ENCODE measurements around the gene RYR3.

RYR3 gene

GRCh38 chr15:33317896-33318295 is 7.1 kb downstream of the RYR3 start:
- DNase-seq (ENCODE audit: low read depth in 2 of 3, low spot score in 1 of 3): no peak

DNA sequence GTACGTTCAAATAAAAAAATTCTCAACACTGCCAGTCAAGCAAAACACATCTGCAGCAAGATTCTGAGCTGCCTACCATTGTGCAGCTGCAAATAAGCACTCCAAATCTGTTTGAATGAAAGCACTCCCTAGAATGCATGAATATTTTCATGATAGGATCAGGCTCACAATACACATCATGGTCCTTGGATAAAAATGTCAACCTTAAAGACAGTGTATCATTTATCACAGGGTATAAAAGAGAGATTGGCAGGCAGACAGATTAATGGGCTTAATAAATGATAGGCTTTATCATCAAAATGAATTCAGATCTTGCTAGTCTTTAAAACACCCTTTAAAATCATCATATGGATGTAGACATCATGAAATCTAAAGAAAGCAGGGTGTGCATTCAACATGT is 9.2 kb downstream of the RYR3 start:
- no peak for DNase-seq (ENCODE audit: low read depth in 2 of 3, low spot score in 1 of 3)

GRCh38 chr15:33322091-33322490 is 11.3 kb downstream of the RYR3 start:
- no peak for DNase-seq (ENCODE audit: low read depth in 2 of 3, low spot score in 1 of 3)

- no peak for DNase-seq (ENCODE audit: low read depth in 2 of 3, low spot score in 1 of 3)
Measured at GRCh38 chr15:33324609-33325008, 13.8 kb downstream of the RYR3 start.

- no peak for DNase-seq (ENCODE audit: low read depth in 2 of 3, low spot score in 1 of 3)
Measured at GRCh38 chr15:33326908-33327307, 16.1 kb downstream of the RYR3 start.

GRCh38 chr15:33328106-33328505 is 17.3 kb downstream of the RYR3 start:
- no peak for DNase-seq (ENCODE audit: low read depth in 2 of 3, low spot score in 1 of 3)

- no peak for DNase-seq (ENCODE audit: low read depth in 2 of 3, low spot score in 1 of 3)
Measured at GRCh38 chr15:33329457-33329856, 18.7 kb downstream of the RYR3 start.

GRCh38 chr15:33330931-33331330 is 20.2 kb downstream of the RYR3 start:
- DNase-seq (ENCODE audit: low read depth in 2 of 3, low spot score in 1 of 3): no peak

- DNase-seq (ENCODE audit: low read depth in 2 of 3, low spot score in 1 of 3): no peak
Measured at GRCh38 chr15:33341953-33342352, 31.2 kb downstream of the RYR3 start.

DNA sequence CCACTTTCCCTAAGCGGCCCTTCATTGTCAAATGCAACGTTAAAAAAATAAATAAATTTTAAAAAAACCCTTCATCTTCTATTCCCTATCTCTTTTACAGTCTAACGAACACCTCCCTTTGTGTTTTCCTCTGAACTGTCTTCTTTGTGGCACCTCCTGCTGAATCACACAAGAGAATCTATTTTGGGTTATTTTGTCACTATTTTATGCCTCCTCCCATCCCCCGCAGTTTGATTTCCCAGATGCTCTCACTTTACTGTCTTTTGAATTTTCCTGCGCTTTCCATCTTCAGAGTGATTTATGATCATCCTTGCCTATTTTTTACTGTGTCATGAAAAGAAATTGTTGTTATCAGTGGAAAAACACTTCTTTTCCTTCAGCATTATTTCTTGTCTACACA is 32.5 kb downstream of the RYR3 start:
- no peak for DNase-seq (ENCODE audit: low read depth in 2 of 3, low spot score in 1 of 3)

- no peak for DNase-seq (ENCODE audit: low read depth in 2 of 3, low spot score in 1 of 3)
Measured at GRCh38 chr15:33344111-33344510, 33.3 kb downstream of the RYR3 start.

DNA sequence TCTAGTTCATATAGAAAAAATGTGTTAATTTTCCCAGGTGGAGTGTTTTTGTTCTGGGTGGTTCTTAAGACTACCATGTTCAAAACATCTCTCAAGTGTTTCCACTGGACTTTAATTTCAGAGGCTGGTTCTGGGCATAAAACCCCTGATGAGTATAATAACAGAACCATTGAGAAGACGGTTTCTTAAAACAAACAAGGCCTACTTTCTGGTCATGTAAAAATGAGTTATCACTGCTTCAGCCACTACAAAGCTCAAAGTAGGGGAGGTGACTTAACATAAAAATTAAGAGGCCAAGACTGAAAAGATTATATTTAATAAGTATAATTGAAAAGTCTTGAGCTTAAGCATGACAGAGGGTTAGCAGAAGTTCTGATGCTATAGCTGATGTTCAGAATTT is 33.8 kb downstream of the RYR3 start:
- no peak for DNase-seq (ENCODE audit: low read depth in 2 of 3, low spot score in 1 of 3)

DNA sequence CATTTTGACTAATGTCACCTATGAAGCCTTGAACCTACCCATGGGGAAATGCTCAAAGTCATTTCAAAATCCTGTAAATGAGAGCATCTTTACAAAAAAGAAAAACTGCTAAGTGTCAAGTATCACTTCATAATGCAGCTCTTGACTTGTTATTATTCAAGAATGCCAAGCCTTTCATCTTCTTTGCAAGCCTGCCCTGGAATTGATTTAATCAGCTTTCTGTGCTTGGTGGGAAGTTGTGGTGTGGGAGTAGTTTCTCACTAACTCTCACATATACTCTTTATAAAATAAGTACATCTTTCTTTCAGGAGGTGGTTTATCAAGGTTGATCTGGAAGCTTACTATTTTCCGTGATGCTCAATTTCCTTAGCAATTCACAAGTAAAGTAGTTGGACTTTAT is 43.6 kb downstream of the RYR3 start:
- no peak for DNase-seq (ENCODE audit: low read depth in 2 of 3, low spot score in 1 of 3)

GRCh38 chr15:33357845-33358244 is 47.1 kb downstream of the RYR3 start:
- DNase-seq (ENCODE audit: low read depth in 2 of 3, low spot score in 1 of 3): no peak

DNA sequence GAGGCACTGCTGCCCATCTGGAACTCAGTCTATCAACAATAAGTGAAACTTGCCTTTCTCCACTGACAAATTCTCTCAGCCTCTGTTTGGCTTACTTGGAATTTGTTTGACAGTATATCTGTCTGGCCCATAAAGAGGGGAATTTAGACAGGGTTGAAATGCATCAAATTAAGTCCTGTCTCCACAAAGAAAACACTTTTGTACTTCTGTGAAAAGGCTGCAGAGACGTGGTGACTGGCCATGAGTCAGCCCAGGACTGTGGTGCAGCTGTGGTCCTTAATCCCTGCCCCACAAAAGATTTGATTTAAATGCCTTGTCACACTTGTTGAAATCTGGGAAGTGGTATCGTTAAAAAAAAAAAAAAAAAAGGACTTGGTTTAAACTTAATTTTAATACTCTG is 47.5 kb downstream of the RYR3 start:
- no peak for DNase-seq (ENCODE audit: low read depth in 2 of 3, low spot score in 1 of 3)

DNA sequence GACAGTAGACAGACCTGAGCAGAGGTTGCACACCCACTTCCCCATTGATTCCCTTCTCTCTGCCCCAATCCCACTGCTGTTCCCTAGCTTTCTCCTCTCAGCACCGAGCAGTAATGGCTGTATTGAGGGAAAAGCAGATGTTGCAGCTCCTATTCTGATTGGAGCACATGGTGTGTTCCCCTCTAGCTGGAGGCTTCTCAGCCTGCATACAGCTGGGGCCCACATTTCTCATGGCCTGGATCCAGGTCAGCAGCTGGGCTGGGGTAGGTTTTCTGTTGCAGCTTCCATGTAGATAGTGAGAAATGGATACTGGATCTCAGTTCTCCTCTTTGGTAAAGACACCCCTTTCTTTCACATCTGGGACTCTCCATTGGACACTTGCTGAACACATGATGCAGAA is 50.1 kb downstream of the RYR3 start:
- no peak for DNase-seq (ENCODE audit: low read depth in 2 of 3, low spot score in 1 of 3)

- DNase-seq (ENCODE audit: low read depth in 2 of 3, low spot score in 1 of 3): no peak
Measured at GRCh38 chr15:33369941-33370622, 59.3 kb downstream of the RYR3 start.

DNA sequence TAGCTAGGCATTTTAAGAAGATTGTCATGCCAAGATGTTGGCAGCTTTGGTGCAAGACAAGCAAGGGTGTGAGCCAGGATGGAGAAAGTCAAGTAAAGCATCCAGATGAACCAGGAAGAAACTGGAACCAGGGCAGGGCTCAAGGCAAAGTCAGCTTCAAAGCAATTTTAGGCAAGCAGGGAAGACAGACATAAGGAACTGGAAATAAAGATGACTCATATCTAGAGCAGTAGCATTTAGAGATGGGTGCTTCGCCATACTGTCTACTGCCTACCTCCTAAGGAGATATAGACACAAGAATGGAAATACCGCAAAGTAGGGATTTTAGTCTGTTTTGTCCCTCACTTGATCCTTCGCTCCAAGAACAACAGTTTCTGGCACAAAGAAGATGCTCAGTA is 59.9 kb downstream of the RYR3 start:
- no peak for DNase-seq (ENCODE audit: low read depth in 2 of 3, low spot score in 1 of 3)

DNA sequence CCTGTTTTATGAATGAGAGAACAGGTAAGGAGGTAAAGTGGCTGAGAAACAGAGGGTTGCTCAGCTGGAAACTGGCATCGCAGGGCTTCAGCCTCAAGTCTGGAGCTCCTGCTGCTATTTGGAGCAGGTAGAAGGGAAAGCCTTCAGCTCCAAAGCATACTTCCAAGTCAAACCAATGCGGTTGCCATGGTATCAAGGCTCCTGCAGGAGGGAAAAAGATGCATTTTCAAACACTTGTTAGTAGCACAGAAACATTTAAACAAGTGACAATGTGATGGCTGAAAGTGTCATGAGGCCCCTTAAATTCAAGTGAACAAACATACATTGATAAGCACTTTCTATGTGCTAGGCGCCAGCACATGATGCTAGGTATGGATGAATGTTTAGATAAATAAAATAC is 60.4 kb downstream of the RYR3 start:
- no peak for DNase-seq (ENCODE audit: low read depth in 2 of 3, low spot score in 1 of 3)

- no peak for DNase-seq (ENCODE audit: low read depth in 2 of 3, low spot score in 1 of 3)
Measured at GRCh38 chr15:33374226-33374914, 63.6 kb downstream of the RYR3 start.

DNA sequence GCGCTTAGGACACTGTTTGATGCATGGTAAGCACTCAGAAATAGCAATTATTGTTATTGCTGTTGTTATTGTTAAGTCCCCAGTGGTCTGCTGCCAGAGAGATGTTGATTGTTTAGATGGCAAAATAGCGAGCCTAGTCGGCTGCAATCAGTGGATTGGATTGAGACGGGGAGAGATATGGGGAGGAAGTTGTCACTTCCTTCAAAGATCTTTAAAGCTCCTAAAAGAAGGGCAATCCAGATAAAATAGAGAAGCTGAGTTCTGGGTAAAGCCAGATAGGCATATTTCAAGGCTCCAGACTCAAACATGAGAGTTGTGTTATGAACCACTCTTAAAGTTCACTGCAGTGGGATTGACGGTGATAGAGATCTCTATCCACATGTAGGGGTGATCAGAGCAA is 64.5 kb downstream of the RYR3 start:
- no peak for DNase-seq (ENCODE audit: low read depth in 2 of 3, low spot score in 1 of 3)

DNA sequence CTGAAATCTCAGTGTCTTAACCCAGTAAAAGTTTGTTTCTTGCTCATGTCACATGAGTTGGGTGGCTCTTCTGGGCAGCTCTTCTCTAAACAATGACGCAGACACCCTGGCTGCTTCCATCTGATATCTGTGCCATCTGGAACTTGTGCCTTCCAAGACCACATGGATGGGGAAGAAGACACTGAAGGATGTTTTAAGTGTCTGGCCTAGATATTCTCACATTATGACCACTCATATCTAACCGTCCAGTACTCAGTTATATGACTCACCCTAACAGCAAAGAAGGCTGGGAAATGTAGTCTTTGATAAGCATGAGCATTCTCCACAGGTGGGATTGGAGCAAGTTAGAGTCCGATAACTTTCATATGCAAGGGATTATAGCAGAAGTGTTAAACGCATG is 66.4 kb downstream of the RYR3 start:
- DNase-seq (ENCODE audit: low read depth in 2 of 3, low spot score in 1 of 3): no peak

DNA sequence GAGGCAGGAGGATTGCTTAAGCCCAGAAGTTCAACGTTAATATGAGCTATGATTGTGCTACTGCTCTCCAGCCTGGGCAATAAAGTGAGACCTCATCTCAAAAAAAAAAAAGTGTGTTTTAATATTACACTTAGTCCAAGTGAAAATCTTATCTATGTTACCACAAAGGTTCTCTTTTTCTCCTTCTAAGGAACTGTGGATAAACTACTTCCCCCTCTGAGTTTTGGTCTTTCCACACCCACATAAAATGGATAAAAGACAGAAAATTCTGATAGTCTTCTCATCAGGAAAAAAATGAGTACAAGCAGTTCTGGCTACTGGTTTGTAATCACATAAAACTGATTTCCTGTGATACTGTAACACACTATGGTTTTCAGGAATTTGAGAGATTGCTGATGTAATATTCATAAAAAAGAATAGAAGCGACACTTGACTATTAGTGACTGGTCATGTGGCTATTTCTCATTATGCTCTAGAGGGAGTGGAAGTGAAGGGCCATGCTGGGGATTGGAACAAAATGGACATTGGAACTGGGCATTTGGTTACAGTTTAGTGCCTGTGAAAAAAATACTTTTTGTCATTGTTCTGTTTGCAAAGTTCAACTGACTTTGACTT is 68.2 kb downstream of the RYR3 start:
- DNase-seq (ENCODE audit: low read depth in 2 of 3, low spot score in 1 of 3): no peak

All from stimulated activated CD4-positive, alpha-beta T cell treated with anti-CD3 and anti-CD28 coated beads, Interleukin-12 subunit alpha, Interleukin-12 subunit beta, amount 100 ng/mL, for 48 hours (primary cell).